AG08396 (cell line): Measurements from ENCODE around the gene GALNT18.
A peak's percentile ranks its signal among the peaks of the same experiment; 100 is the strongest.

Experiments
- DNase-seq: peaks from one replicate; pipeline ENCODE4 v3.0.0; 2012; ENCODE audit warnings: low spot score, mixed read lengths

The GALNT18 gene

DNA sequence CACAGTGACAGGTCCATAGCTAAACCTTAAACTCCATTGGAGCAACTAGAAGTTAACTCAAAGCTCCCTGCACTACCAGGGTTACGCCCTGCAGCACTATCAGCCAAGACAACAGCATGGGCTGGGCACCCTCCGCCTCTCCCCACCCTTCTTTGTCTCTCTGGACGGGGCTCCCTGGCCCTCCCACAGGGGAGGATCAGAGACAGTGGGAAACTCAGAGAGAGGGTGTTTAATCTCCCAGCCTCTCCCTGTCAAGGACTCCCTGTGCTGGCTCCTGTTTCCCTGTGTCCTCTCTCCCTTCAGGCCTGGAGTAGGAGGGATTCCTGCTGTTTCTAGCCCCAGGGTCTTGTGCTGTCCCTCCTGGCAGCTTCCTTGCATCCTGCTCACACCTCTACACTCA is 211.9 kb downstream of the GALNT18 start:
- no peak for DNase-seq

DNA sequence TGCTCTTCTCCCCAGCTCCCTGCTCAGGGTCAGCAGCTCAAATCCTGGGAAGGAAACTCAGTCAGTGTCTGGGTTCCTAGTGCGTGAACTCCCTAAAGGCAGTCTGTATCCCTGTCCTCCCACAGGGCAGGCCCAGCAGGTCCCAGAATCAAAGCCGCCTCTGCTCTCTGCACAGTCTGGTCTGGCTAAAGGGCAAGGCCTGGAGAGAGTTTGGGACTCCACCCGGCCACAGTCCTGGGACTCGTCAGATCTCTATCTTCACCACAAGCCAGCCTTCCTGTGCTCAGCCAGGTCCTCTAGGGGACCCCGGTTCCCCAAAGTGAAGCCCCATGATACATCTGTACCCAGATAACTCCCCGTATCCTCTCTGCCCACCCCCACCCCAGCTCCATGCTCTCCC is 212.6 kb downstream of the GALNT18 start:
- DNase-seq = no peak

DNA sequence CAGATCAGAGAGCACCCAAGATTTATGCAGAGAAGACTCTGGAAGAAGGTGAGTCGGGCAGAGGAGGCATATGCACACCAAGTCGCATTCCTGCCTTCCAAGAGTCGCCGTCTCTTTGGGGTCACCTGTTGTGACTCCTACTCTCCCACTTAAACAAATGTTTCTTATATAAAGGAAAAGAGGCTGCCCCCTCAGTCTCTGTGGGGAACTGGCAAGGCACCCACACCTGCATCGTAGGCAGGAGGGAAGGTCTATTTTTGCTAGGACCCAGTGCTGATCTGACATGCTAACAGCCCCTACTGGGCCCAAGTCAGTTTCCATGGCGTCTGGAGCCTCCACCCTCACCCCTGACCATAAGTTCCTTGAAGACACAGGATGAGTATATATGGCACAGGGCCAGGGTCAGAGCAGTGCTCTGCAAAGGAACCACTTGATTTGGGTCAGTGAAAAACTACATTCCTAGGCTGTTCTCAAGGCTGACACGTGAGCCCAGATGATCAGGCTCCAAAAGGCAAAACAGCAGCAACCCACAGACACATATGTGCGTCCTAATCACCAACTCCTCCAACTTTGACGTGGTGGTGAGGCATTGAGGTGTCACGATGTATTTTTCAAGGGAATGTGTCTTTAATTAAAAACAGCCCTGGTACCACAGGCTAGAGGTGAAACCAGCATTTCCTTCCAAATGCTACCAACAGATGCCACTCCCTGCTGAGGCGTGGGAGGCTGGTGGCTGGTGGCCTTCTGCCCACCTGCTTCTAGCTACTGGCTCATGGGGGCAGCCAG is 213.2 kb downstream of the GALNT18 start:
- no peak for DNase-seq

DNA sequence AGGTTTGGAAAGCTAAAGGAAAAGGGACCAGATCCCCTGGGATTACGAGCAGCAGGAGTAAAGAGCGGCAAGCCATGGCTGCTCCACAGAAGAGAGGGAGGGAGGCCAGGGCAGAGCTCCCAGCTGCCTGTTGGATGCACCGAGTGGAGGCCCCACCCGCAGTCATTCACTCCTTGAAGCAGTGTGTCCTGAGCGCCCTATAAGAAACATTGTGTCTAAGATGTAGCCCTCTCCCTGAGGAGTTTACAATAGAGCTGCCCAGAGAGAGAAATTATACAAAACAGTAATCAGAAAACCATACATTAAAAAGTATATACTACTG is 214.1 kb downstream of the GALNT18 start:
- no peak for DNase-seq

DNA sequence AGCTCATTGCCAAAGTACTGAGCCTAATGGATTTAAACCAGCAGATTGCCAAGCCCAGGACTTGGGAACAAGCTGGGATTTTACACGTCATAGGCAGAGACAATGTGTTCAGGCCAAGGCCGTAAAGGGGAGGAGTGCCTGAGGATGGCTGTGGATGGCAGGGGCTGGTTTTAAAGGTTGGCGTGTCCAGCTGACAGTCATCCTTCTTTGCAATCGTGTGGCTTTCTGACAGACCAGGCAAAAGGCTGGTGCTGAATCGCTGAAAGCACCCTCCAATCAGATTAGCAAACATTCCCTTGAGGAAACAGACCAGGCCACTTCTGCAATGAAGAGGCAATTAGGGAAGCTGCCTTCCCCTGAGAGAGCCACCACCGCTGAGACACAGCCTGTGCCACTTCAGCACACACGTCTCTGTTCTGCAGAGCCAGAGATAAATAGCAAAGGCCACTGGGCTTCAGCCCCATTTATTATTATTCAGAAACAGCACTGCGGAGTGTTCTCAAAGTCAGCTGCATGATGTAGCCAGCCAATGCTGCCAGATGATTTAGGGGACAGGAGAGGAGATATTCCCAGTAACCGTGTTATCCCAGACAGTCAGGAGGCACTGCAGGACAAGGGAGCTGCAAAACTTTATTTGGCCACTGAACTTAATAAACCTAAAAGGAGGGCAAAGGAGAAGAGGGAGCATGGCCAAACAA is 214.6 kb downstream of the GALNT18 start:
- DNase-seq = no peak

DNA sequence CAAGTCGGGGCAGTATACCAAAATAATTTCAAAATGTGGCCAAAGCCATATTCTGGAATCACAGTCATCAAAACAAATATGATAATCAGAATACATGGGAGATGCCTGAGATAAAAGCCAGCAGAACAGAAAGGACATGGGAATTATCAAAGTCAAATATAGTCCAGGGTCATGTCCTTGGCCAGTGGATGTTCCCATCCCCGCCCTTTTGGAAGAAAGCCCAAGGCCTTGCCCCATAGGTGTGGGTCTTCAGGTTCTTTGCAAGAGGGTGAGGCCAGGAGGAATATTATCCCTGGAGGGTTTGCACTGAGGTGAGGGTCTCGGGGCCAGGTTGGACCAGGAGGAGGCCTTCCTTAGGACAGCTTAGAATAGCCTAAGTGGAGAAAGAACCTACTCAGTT is 215.2 kb downstream of the GALNT18 start:
- no peak for DNase-seq

DNA sequence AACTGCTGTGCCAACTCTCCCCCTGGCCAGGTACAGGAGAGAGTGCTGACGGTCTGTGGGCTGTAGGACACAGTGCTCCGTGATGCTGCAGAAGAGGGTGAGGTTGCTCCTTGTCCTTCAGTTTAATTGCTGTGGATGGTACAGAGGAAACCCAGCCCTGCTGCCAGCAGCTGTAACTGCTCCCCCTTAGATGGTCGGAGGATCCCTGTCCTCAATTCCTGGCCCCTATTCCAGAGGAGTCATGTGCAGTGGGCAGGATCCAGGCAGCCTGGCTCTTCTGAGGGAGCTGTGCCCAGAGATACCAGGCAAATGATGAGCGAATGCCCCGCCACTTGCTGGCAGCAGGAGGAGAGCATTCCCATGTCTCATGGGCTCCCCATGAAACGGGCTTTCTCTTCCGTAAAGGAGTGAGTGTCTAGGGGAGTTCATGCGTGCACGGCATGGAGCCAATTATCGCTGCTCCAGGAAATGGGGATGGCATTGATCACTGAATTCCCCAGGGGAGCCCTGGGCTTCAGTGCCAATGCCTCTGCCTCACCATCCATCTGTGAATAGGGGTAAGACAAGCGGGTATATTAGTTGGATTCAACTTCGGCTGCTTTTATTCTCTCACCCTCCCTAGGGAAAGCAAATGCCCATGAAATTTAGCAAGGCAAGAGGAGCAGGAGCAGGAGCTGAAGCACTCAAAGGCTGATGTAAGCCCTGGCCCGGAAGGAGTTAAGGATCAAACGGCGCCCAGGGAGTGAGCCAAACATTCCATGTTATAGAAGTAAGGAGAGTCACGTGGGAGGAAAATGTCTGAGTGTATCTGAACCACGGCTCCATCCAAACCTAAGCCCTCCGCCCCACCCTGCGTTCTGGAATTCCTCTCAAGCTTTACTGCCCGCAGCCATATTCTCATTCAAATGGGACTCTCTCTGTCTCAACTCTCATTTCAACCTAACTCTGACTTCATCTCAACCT is 217.8 kb downstream of the GALNT18 start:
- no peak for DNase-seq

DNA sequence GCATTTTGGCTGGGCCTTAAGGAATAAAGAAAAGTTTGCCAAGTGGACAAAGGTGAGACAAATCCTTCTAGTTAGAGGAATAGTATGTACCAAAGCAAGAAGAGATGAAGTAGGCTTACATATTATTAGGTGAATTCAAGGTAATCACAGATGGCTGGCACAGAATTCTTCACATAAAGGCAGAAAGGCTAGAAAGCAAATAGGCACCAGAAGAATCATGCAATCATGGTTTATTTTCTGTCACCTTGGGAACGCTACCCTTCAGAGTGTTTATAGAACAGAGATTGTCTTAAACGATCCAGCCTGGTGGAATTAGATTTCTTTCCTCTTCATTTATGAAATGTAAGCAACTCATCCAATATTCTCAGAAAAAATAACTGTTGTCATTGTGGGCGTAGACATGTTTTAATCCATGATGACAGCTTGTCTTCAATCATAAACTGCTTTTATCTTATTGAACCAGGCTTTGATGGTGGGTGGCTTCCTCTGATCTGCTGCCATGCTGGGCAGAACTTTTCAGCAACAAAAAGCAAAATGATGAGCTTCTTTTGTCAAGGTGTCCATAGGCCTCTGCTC is 219.8 kb downstream of the GALNT18 start:
- DNase-seq = no peak

DNA sequence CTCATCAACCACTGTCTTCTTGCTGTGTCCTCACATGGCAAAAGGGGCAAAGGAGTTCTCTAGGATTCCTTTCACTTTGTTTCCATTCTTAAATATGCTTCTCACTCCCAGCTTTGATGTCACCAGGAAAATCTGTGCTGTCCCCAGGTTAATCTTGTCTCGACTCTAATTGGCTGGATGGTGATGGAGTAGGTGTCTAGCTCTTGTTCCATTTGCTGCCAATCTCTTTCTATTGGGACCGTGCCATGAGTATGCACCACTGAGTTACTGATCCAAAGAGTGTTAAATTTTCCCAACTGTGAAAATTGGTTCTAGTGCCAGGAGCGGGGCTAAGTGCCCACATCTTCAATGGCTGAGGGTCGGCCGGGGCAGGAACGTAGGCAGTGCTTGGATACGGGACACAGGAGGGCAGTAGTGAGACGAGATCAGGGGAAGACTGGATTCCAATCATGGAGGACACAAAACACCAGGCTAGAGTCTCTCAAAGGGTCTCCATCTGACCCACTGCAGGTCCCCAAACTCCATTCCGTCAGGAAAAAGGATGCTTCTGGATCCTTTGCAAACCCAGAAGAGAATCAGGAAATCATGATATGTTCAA is 221.1 kb downstream of the GALNT18 start:
- DNase-seq = no peak

DNA sequence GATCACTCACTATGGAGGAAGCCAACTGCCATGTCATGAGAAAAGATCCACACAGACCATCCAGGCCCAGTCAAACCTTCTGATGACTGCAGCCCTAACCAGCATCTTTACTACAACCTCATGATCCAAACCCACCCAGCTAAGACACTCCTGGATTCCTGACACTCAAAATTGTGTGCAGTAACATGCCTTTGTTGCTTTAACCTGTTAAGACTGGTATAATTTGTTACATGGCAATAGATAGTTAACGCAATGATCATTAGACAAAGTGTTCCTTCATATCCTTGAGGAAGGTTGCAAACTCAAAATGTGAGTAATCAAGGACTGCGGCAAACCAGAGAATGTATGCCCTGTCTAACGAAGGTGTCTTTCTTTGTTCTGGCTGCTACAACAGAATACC is 221.7 kb downstream of the GALNT18 start:
- no peak for DNase-seq

DNA sequence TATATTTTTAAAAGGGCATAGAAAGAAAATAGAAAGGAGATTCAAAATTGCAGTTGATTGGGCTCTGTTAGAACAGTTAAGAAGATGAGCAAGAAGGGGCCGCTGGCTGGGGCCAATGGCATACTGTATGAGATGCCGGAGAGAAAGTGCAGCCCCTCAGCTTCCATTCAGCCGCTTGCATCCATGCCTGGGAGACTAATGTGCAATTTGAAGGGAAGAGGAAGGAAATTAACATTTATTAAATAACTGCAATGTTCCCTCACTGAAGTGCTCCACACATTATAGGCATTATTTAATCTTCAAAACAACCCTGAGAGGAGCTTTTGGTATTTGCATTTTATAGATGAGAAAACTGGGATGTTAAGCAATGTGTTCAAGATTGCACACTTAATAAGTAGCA is 224.0 kb downstream of the GALNT18 start:
- DNase-seq = no peak

DNA sequence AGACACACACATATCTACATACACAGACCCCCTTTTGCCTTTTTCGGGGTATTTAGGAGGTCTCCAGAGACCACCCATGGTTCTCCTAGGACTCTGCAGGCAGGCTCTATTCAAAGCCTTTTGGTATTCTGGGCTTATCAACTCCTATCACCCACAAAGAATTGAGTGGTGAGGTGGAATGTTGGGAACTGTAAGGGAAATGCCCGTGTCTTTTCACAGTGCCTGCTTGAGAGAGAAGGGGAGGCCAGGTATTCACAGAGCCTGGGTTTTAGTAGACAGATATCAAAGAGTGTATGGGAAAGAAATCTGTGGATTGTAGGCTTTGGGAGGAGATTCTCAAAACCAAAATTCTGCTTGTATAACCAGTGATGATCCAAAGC is 224.8 kb downstream of the GALNT18 start:
- no peak for DNase-seq

DNA sequence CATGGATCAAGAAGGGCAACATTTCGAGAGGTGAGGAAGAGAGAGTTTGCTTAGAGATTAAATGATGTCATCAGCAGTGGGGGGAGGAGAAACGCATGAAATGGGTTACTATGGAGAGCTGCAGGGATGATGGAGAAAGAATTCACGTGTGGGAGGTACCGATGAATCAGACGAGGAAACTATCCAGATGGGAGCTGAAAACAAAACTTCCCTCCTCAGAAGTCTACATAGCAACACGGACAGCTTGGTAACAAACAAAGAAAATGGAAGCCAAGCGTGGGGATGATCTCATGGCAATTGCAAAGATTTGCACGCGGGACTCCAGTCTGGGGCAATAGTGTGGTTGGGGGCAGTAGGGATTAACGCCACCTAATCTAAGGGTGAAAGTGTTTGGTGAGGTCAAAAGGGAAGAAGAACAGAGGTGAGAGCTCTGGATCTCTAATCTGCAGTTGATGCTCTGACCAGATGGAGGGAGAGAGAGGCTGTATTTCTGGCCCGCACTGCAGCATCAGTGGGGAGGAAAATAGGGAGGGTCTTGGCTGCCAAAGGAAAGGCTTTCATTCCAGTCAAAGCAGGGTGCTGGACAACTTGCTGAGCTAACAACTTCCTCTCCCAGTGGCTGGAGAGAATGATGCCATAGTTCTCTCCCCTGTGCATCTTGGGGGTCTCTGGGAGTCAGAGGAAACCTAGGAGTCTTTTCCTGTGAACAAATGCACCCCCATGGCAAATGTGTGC is 225.3 kb downstream of the GALNT18 start:
- DNase-seq = peak; percentile 84

DNA sequence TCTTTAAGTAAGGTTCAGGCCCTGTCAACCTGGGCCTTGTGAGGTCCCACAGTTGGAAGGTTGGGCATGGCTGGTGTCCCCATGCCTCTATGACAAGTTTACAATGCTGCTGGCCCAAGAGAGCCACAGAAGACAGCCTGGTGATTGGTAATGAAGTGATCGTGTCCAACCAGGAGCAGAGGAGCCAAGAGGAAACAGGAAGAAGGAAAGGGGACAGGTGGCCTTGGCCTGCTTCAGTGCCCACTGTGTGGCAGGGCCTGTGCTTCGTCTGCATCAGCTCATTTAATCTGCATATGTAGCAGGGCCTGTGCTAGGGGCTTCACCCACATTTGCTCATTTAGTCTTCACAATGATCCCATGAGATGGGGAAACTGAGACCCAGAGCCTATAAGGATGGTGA is 226.7 kb downstream of the GALNT18 start:
- DNase-seq = no peak

DNA sequence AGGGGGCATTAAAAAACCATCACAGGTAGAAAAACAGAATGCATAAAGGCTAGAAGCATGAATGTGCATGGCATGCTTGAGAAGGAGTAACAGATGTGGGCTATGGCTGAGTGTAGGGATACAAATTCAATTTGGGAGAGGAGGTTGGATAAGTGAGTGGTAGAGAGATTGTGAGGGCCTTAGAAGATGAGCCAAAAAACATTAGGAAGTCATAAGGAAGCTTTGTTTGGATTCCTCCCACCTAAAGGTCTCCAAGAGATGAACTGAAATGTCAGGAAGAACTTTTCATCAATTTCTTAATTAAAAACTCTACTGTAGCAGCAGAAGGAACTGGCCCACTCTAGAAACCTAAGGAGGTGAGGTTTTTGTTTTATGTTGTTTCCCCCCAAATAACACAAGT is 227.6 kb downstream of the GALNT18 start:
- no peak for DNase-seq

DNA sequence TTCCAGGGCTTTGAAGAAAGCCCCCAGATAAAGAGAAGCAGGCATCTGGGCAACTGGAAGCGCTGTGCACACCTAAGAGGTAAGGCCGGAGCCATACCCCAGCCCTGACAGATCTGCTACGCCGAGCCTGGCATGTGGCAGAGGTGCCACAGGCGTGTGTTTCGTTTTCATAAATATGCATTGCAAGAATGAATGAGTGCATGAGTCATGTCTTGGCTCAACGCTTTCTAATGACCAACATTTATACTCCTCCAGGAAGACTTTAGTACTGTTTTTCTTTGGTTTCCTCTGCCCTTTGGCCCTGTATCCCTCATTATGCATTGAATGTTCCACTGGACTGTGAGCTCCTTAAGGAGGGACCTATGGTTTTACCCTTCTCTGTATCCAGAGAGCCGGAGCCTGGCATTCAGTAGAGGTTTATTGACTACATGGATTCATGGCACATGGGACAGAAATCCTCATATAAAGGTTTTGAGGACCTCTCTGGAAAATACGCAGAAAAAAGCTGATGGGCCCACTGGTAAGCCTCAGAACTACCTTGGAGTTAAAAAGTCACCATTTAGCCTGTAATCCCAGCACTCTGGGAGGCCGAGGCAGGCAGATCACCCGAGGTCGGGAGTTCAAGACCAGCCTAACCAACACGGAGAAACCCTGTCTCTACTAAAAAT is 229.9 kb downstream of the GALNT18 start:
- DNase-seq = peak; percentile 79

DNA sequence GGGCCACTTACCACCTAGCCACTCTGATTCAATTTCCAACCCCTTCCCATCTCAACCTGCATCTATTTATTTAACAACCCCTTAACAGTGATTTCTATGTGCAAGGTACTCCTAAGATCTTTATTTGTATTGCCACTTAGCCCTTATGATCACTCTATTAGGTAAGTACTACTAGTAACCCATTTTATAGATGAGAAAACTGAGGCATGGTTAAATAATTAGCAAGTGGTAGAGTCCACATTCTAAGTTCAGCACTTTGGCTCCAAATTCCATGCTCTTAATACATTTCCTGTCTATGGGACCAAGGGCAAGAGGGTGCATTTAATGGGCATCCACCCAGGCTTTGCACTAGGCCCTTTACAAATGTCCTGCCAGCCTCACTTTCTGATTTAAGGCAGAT is 230.6 kb downstream of the GALNT18 start:
- DNase-seq = no peak

DNA sequence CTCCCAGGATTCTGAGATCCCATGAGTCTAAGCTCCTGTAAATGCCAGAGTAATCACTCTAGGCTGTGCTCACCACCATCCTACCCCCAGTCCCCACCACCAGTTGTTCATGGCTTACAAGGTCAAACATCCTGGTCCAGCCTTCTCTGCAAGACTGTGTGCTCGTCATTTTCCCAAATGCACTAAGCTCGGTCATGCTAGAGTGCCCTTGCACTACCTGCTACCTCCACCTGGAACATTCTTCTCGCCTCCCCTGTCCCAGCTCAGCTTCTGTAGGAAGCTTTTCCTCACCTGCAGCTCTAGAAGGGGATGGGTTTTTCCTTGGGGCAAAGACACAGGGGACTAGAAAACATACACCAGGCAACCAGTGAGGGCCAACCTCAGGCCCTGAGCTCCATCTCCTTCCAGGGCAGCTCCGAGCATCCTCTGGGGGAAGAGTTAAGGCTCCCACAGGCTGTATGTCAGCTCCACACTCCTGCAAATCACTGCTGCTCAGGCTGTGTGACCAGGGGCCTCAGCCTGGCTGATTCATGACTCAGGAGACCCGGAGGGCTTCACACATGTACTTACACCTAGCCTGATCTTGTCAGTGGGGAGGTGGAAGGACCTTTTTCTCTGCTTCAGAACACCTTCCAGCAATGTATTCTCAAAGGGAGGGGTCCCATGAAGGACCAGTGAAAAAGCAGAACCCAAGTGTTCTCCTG is 231.6 kb downstream of the GALNT18 start:
- no peak for DNase-seq

DNA sequence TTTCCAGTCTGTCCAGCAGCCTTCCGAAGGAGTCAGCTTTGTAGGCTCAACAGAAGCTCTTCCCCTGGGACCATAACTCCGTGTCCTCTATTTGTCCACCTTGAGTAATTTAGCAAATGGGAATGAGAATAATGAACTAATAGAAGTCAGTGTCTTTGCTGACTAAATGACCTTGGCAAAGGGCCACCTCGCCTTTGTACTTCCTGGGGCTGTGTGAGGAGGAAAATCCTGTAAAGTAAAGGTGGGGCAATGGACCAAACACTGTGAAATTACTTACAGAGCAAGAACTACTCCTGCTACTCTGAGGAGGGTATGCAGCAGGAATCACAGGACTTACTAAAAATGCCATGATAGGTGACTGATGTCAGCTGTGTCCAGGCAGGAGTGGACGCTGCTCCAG is 232.6 kb downstream of the GALNT18 start:
- DNase-seq = no peak

DNA sequence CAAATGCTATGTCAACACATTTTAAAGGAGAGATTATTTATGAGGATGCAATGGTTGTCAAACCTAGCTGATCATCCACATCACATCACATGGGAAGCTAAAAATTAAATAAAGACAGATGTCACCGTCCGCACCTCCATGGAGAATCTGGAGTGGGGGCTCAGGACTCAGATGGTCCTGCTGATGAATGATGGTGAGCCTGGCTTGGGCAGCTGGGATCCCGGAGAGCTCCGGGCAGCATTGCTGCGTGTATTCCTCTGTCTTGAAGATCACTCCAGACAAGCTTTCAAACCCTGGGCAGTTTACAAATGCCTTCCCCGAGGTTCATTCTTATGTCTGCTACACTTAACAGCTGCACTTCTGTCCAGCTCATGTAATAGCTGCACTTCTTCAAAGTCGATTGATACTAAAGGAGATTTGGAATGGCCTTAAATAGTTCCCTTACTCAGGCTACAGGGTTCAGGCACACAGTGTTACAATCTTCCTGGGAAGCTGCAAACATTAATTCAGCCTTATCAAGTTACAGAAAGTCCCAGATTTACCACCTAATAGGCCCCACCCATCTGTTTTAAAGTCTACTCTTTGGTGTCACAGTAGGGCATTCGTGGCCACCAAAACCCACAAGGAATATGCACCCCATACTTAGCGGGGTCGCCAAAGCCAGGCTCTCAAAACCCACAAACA is 234.0 kb downstream of the GALNT18 start:
- DNase-seq = no peak
